Measurements from ENCODE around the gene NLRP1.

- TF ChIP-seq, protein P1, sequence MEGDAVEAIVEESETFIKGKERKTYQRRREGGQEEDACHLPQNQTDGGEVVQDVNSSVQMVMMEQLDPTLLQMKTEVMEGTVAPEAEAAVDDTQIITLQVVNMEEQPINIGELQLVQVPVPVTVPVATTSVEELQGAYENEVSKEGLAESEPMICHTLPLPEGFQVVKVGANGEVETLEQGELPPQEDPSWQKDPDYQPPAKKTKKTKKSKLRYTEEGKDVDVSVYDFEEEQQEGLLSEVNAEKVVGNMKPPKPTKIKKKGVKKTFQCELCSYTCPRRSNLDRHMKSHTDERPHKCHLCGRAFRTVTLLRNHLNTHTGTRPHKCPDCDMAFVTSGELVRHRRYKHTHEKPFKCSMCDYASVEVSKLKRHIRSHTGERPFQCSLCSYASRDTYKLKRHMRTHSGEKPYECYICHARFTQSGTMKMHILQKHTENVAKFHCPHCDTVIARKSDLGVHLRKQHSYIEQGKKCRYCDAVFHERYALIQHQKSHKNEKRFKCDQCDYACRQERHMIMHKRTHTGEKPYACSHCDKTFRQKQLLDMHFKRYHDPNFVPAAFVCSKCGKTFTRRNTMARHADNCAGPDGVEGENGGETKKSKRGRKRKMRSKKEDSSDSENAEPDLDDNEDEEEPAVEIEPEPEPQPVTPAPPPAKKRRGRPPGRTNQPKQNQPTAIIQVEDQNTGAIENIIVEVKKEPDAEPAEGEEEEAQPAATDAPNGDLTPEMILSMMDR (IDR thresholded peaks at IDR 0.05; ENCODE audit: low read depth, low read length): no peak
- TF ChIP-seq POLR2A (IDR thresholded peaks at IDR 0.05; ENCODE audit: extremely low read depth, insufficient read length): no peak
- TF ChIP-seq, protein P2, sequence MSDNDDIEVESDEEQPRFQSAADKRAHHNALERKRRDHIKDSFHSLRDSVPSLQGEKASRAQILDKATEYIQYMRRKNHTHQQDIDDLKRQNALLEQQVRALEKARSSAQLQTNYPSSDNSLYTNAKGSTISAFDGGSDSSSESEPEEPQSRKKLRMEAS (IDR thresholded peaks at IDR 0.05; ENCODE audit: low read depth, low read length): no peak
- TF ChIP-seq MYC (IDR thresholded peaks at IDR 0.05; ENCODE audit: low read depth, low read length): no peak
Observed at GRCh38 chr17:5464717-5465507, 119.4 kb downstream of the NLRP1 start.

All from NB4 (cell line).